Epithelial cell of esophagus (primary cell): ENCODE results near the gene MTUS2.
"Not testable (repeated sequence)": the region's sequence is repeated elsewhere in the genome, so short reads cannot be mapped to it uniquely, and the experiment has no call there.

Source experiments
- DNase-seq: peaks from one replicate; pipeline ENCODE4 v3.0.0; 2010; ENCODE audit warnings: low read depth
- H3K4me3 ChIP-seq: 2 replicates; pipeline ENCODE4 v1.5.1; 2011; ENCODE audit warnings: mild to moderate bottlenecking, low read length, control low read depth
- TF ChIP-seq, protein P1 (sequence below): IDR thresholded peaks from 2 replicates; pipeline ENCODE4 v1.5.1; 2011; ENCODE audit warnings: low read depth, mild to moderate bottlenecking, low read length, control low read depth, inconsistent platforms; ENCODE audit not compliant: insufficient read depth; ENCODE audit errors: missing control alignments

The MTUS2 gene

DNA sequence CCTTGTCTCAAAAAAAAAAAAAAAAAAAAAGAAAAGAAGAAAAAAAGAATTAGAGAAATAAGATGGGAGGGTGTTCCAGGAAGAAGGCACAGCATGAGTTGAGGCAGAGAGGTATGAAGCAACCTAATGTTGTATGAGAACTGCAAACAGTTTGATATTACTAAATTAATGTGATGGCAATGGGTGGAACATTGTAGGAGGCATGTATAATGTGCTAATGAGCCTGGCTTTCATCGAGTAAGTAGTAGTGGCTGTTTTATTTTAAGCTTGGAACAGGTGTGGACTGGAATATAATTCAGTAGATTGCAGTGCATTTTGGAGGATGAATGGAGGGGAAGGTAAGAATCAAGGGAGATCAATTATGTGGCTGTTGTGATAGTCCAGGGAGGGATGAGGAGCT lies 156.1 kb downstream of the MTUS2 start:
- H3K4me3 ChIP-seq: no peak overlapping the region
- no peak for DNase-seq
- TF ChIP-seq, protein P1, sequence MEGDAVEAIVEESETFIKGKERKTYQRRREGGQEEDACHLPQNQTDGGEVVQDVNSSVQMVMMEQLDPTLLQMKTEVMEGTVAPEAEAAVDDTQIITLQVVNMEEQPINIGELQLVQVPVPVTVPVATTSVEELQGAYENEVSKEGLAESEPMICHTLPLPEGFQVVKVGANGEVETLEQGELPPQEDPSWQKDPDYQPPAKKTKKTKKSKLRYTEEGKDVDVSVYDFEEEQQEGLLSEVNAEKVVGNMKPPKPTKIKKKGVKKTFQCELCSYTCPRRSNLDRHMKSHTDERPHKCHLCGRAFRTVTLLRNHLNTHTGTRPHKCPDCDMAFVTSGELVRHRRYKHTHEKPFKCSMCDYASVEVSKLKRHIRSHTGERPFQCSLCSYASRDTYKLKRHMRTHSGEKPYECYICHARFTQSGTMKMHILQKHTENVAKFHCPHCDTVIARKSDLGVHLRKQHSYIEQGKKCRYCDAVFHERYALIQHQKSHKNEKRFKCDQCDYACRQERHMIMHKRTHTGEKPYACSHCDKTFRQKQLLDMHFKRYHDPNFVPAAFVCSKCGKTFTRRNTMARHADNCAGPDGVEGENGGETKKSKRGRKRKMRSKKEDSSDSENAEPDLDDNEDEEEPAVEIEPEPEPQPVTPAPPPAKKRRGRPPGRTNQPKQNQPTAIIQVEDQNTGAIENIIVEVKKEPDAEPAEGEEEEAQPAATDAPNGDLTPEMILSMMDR: no peak

DNA sequence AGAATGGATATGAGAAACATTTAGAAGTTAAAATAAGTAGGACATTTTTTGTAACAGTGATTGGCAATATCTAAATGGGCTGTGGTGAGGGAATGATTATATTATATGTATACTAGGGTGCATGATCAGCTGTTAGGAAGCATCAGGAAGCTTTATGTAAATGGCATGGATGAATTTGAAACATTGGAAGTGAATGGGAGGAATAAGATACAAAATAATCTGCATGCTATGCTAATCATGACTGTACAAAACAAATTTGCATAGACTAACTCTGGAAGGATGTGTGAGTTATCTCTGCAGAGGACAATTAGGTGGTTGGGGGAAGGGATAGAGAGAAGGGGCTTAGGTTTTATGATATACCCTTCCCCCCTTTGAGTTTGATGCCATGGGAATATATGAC lies 156.5 kb downstream of the MTUS2 start:
- DNase-seq: no peak
- TF ChIP-seq, protein P1: no peak
- no peak overlapping the region for H3K4me3 ChIP-seq

GRCh38 chr13:28978574-28978973 lies 158.4 kb downstream of the MTUS2 start:
- DNase-seq: no peak
- H3K4me3 ChIP-seq: no peak overlapping the region
- TF ChIP-seq, protein P1: no peak

DNA sequence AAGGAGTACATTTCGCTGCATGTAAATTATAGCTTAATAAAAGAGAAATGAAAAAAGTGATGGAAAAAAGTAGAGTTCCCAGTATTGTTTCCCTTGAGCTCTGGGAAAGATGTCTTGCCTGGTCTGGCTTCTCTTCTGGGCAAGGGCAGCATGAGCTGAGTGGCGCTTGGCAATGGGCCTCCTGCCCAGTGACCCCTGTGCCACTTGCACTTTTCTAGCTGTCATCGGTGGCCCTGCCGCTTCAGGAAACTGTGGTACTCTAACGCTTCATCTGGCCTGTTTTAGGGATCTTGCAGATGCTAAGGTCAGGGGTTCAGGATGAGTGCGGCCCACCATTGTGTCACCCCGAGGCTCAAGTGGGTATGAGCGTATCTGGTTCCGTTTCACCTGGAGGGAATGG lies 161.4 kb downstream of the MTUS2 start:
- DNase-seq: no peak
- TF ChIP-seq, protein P1: no peak
- H3K4me3 ChIP-seq: no peak overlapping the region

GRCh38 chr13:28983641-28984040 lies 163.5 kb downstream of the MTUS2 start:
- TF ChIP-seq, protein P1: no peak
- no peak for DNase-seq
- no peak overlapping the region for H3K4me3 ChIP-seq

DNA sequence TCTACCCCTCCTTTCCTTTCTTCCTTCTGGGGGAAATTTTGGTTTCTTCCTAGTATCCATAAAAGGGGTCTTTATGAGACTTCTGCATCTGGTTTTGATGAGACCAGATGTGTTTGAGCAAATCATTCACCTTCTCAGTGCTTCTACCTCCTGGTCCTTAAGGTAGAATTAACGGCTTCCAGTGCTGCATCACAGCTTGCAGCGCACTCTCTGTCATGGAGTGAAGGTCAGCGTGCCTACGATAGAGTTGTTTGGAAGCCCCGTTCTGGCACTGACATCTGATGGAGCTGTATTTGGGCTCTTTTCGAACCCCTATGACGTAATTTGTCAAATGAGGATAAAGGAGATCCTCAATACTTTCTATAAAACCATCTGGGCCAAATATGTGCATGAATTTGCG lies 164.2 kb downstream of the MTUS2 start:
- TF ChIP-seq, protein P1: no peak
- DNase-seq: no peak
- H3K4me3 ChIP-seq: no peak overlapping the region

GRCh38 chr13:28984825-28985224 lies 164.7 kb downstream of the MTUS2 start:
- TF ChIP-seq, protein P1: no peak
- no peak for DNase-seq
- H3K4me3 ChIP-seq: no peak overlapping the region

DNA sequence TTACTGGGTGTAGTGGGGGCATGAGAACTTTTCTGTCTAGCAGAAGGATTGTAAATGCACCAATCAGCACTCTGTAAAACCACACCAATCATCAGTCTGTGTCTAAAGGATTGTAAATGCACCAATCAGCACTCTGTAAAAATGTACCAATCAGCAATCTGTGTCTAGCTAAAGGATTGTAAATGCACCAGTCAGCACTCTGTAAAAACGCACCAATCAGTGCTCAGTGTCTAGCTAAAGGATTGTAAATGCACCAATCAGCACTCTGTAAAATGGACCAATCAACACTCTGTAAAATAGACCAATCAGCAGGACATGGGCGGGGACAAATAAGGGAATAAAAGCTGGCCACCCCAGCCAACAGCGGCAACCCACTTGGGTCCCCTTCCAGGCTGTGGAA lies 170.2 kb downstream of the MTUS2 start:
- DNase-seq, H3K4me3 ChIP-seq: not testable (repeated sequence)
